HG03108 (cell line): ENCODE measurements around the gene ELP4.

ENCODE experiments used
- ATAC-seq: cut with Tn5 transposase; IDR thresholded peaks from one replicate; pipeline ENCODE4 v1.9.1; 2021; ENCODE audit warnings: moderate library complexity; ENCODE audit not compliant: unreplicated experiment

Gene ELP4

GRCh38 chr11:31797190-31798056, 287.9 kb downstream of the ELP4 start:
- ATAC-seq = no peak

- no peak for ATAC-seq
These were observed 288.5 kb downstream of the ELP4 start for GRCh38 chr11:31798057-31798553.

- ATAC-seq = peak; percentile 43
These were observed 289.2 kb downstream of the ELP4 start for GRCh38 chr11:31798554-31799434.

- no peak for ATAC-seq
These were observed 290.1 kb downstream of the ELP4 start for GRCh38 chr11:31799435-31800397.

DNA sequence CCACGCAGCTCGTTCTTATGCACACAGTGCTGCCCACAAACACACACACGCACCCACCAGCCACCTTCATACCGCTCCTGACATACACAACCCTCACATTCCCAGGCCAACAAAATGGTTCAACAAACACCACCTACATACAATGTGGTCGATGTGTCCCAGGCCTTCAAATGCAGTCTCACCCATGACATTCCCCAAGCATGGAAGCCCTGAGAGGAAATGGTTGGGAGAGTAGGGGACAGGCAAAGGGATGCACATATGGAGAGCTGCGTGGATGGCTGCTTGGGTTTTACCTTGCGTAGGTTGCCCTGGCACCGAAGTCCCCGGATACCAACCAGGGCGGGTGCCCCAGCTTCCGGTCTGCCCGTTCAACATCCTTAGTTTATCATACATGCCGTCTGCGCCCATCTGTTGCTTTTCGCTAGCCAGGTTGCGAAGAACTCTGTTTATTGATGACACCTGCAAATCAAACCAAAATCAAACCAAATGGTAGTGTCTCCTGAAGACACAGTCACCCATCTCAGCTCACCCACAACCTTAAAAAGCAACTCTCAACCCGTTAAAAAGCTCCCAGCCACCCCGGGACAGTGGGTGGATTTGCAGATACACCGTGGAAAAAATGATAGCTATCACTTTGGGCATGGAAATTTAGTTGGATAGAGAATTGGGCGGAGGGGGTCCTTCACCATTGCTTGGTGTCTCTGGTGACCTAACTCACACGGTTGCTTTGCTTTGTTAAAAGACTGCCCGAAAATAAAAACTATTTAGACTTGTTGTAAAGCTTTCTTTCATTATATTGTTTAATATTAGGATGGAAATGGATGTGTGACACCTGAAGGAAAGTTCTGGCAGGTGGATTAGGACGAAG, 291.1 kb downstream of the ELP4 start:
- ATAC-seq = no peak

GRCh38 chr11:31801298-31801702, 291.7 kb downstream of the ELP4 start:
- no peak for ATAC-seq

- ATAC-seq = no peak
These were observed 292.5 kb downstream of the ELP4 start for GRCh38 chr11:31802000-31802551.

- ATAC-seq = no peak
These were observed 293.0 kb downstream of the ELP4 start for GRCh38 chr11:31802609-31802989.

- no peak for ATAC-seq
These were observed 293.6 kb downstream of the ELP4 start for GRCh38 chr11:31802990-31803812.

- no peak for ATAC-seq
These were observed 294.3 kb downstream of the ELP4 start for GRCh38 chr11:31803813-31804311.

GRCh38 chr11:31804312-31805036, 294.9 kb downstream of the ELP4 start:
- ATAC-seq = no peak

DNA sequence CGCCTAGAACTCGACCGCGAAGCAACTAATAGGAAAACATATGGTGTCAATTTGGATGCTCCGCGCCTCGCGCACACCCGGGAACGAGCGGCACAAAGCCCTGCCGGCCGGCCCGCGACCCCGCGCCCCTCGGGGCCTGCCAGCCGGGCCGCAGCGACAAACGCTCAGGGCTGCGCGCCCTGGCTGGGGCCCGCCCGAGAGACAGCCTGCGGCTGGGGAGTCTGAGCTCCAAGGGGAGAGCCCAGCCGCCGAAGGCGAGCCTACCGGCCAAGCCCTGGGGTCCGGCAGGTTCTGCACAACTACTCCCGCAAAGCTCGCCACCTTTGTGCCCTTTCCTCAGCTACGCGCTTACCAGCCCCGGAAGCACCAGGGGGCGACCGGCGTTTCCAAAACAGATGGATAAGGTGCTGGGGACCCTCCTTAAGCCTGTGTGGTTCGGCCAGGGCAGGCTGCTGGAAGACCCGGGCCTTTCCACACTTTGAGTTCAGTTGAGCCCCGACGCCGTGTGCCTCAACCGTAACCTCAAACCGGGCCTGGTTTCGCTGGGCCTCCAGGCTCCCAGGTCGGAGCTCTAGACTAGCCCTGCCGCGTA, 295.6 kb downstream of the ELP4 start:
- ATAC-seq = no peak

DNA sequence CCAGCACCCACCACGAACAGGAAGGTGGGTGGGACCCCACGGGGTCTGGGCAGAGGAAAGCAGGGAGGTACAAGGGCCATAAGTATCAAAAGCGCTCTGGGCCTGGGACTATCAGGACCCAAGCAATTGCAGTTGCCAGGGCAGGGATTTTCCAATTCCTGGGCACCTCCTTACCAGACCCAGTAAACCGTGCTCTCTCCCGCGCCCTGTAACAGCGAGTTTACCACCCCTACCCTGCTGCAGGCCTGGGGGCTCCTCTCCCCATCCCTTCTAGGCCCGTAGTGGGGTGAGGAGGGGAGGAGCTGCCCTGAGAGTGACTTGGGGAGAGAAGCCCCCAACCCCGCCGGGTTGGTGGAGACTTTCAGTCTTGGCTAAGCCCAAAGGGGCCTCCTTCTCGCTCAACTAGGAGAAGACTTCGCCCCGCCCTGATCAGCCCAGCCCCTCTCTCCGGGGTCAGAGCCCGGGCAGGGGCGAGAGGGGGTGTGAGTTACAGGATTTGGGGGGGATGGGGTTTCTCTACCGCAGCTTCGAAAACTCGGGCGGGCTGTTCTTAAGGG, 296.1 kb downstream of the ELP4 start:
- no peak for ATAC-seq

- ATAC-seq = no peak
These were observed 296.8 kb downstream of the ELP4 start for GRCh38 chr11:31806186-31806927.

- ATAC-seq = no peak
These were observed 297.6 kb downstream of the ELP4 start for GRCh38 chr11:31806928-31807798.
